DOHH2 (cell line): ENCODE data around the gene NAV2.

Experiments
- H3F3A ChIP-seq: fragments of 200-600 bp; sonication (generic), shearing (Covaris generic); 2 replicates; pipeline ENCODE4 v1.6.0; 2016; ENCODE audit warnings: antibody characterized with exemption, mild to moderate bottlenecking; ENCODE audit not compliant: control insufficient read depth, insufficient read depth
- H3K27ac ChIP-seq: fragments of 200-600 bp; sonication (generic); 2 replicates; pipeline ENCODE4 v1.5.1; 2014; ENCODE audit warnings: low read depth, mild to moderate bottlenecking, low read length, moderate library complexity
- H3K27me3 ChIP-seq: fragments of 200-600 bp; sonication (generic); 2 replicates; pipeline ENCODE4 v1.6.1; 2014; ENCODE audit warnings: mild to moderate bottlenecking, low read length, mixed read lengths; ENCODE audit not compliant: control insufficient read depth
- H3K36me3 ChIP-seq: fragments of 200-600 bp; sonication (generic); 2 replicates; pipeline ENCODE4 v1.6.1; 2014; ENCODE audit warnings: mild to moderate bottlenecking, low read length, moderate library complexity, mixed read lengths; ENCODE audit not compliant: control insufficient read depth
- H3K4me1 ChIP-seq: fragments of 200-600 bp; sonication (generic); 2 replicates; pipeline ENCODE4 v1.6.1; 2014; ENCODE audit warnings: mild to moderate bottlenecking, low read length, mixed read lengths; ENCODE audit not compliant: control insufficient read depth
- H3K4me2 ChIP-seq: fragments of 200-600 bp; sonication (generic); 2 replicates; pipeline ENCODE4 v1.6.0; 2014; ENCODE audit warnings: mild to moderate bottlenecking, low read length, moderate library complexity
- H3K4me3 ChIP-seq: fragments of 200-600 bp; sonication (generic); 2 replicates; pipeline ENCODE4 v1.5.1; 2014; ENCODE audit warnings: mild to moderate bottlenecking, low read length, mixed read lengths
- H3K79me2 ChIP-seq: fragments of 200-600 bp; sonication (generic); 2 replicates; pipeline ENCODE4 v1.6.1; 2014; ENCODE audit warnings: mild to moderate bottlenecking, low read length, mixed read lengths; ENCODE audit not compliant: control insufficient read depth
- H3K9me2 ChIP-seq: fragments of 200-600 bp; sonication (generic); replicated peaks from 2 replicates; pipeline ENCODE4 v1.6.1; 2014; ENCODE audit warnings: mild to moderate bottlenecking, low read length, mixed read lengths; ENCODE audit not compliant: control insufficient read depth
- H3K9me3 ChIP-seq: fragments of 200-600 bp; sonication (generic); 2 replicates; pipeline ENCODE4 v1.6.1; 2014; ENCODE audit warnings: antibody characterized with exemption, low read length, mixed read lengths; ENCODE audit not compliant: control insufficient read depth, insufficient read depth
- H4K20me1 ChIP-seq: fragments of 200-600 bp; sonication (generic); 2 replicates; pipeline ENCODE4 v1.6.0; 2014; ENCODE audit warnings: low read depth, mild to moderate bottlenecking, antibody characterized with exemption, low read length, moderate library complexity; ENCODE audit not compliant: control insufficient read depth, insufficient read depth
- CTCF ChIP-seq: fragments of 200-600 bp; sonication (generic); IDR thresholded peaks from one replicate; pipeline ENCODE4 v1.5.1; 2014; ENCODE audit warnings: antibody characterized with exemption, mild to moderate bottlenecking, low read depth, low read length; ENCODE audit not compliant: poor library complexity, severe bottlenecking
- EZH2phosphoT487 ChIP-seq: fragments of 200-600 bp; sonication (generic); IDR thresholded peaks from 2 replicates; pipeline ENCODE4 v1.6.1; 2017; ENCODE audit warnings: borderline replicate concordance, mild to moderate bottlenecking, antibody characterized with exemption, low read length, moderate library complexity, mixed read lengths

NAV2 gene

GRCh38 chr11:19735157-19735908, 22.7 kb downstream of the NAV2 start:
- Histone ChIP-seq H3K27me3 (peaks cover 9% of the 10 kb centered on the region), H3K4me2 (no peak overlapping the region), H3K9me2 (no peaks in the 10 kb centered on the region), H3K36me3 (no peaks in the 10 kb centered on the region), H3K79me2 (no peaks in the 10 kb centered on the region), H3K27ac (no peak overlapping the region), H3F3A (no peaks in the 10 kb centered on the region), H3K4me3 (no peak overlapping the region), H4K20me1 (no peaks in the 10 kb centered on the region), H3K4me1 (no peaks in the 10 kb centered on the region), H3K9me3 (no peaks in the 10 kb centered on the region)
- TF ChIP-seq CTCF: no peak
- TF ChIP-seq EZH2phosphoT487: no peak

- no peak overlapping the region for H3K4me3 ChIP-seq
- no peaks in the 10 kb centered on the region for H3K4me1 ChIP-seq
- no peaks in the 10 kb centered on the region for H4K20me1 ChIP-seq
- no peaks in the 10 kb centered on the region for H3K36me3 ChIP-seq
- H3F3A ChIP-seq: no peaks in the 10 kb centered on the region
- no peaks in the 10 kb centered on the region for H3K9me3 ChIP-seq
- H3K27me3 ChIP-seq: peaks cover 9% of the 10 kb centered on the region
- no peak overlapping the region for H3K27ac ChIP-seq
- no peak overlapping the region for H3K4me2 ChIP-seq
- TF ChIP-seq EZH2phosphoT487 (no peak), CTCF (no peak)
- H3K79me2 ChIP-seq: no peaks in the 10 kb centered on the region
- no peaks in the 10 kb centered on the region for H3K9me2 ChIP-seq
Measured at GRCh38 chr11:19735909-19736498, 23.4 kb downstream of the NAV2 start.

- no peaks in the 10 kb centered on the region for H3F3A ChIP-seq
- no peaks in the 10 kb centered on the region for H3K9me2 ChIP-seq
- no peak overlapping the region for H3K4me2 ChIP-seq
- no peaks in the 10 kb centered on the region for H4K20me1 ChIP-seq
- no peak overlapping the region for H3K4me3 ChIP-seq
- no peaks in the 10 kb centered on the region for H3K36me3 ChIP-seq
- no peaks in the 10 kb centered on the region for H3K9me3 ChIP-seq
- H3K27ac ChIP-seq: no peak overlapping the region
- H3K79me2 ChIP-seq: no peaks in the 10 kb centered on the region
- H3K4me1 ChIP-seq: no peaks in the 10 kb centered on the region
- TF ChIP-seq CTCF: no peak
- no peak for TF ChIP-seq EZH2phosphoT487
- peaks cover 9% of the 10 kb centered on the region for H3K27me3 ChIP-seq
Measured at GRCh38 chr11:19736831-19737230, 24.2 kb downstream of the NAV2 start.
